ENCODE results near the gene GREB1. TPM values are rescaled to one million over a fixed set of nuclear protein-coding genes. Genes with fewer than 3 reads are reported as not detected.

Gene GREB1
- total RNA-seq, 1 experiment from 2014 or later, result 1.3 TPM

DNA sequence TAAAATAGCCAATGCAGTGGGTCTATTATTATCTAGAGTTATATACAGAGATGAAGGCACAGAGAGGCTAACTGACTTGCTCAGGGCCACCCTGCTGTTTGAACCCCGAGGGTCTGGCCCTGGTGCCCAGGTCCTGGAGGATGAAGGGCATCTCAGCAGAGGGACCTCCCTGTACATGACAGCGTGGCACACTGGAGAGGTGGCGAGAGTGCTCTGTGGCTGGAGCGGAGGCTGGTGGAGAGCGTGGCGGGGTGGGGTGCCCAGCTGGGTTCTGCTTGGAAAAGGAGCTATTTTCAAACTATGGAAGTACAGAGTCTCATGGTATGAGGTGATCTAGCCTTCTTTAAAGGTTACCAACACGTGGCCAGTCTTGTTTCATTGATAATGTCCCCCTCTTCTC lies 35.8 kb downstream of the GREB1 start:
- intact Hi-C loops (cut with micrococcal nuclease; ENCODE audit: unreplicated experiment), result no loop called here
- Histone ChIP-seq H3K4me1 (ENCODE audit: insufficient read depth, low read length, poor library complexity, severe bottlenecking) (no peaks in the 10 kb centered on the region), H3K27ac (ENCODE audit: low read depth, low read length, poor library complexity, severe bottlenecking) (no peak overlapping the region), H3K27me3 (replicated peaks; ENCODE audit: insufficient read depth, low read depth, low read length, poor library complexity) (no peaks in the 10 kb centered on the region), H3K36me3 (ENCODE audit: insufficient read depth, low read length, poor library complexity, severe bottlenecking) (no peaks in the 10 kb centered on the region), H3K9me3 (ENCODE audit: low read depth, low read length, poor library complexity, severe bottlenecking) (no peaks in the 10 kb centered on the region), H3K4me3 (ENCODE audit: low read depth, low read length, poor library complexity, severe bottlenecking) (no peak overlapping the region)
- BruUV-seq (replicated peaks), result no TSS peak
- POLR2A ChIA-PET (ENCODE audit: low non-redundant PET), result no interaction called here
- DNase-seq (ENCODE audit: low spot score), result no peak
- CTCF ChIA-PET, result no interaction called here
- TF ChIP-seq, protein P1, sequence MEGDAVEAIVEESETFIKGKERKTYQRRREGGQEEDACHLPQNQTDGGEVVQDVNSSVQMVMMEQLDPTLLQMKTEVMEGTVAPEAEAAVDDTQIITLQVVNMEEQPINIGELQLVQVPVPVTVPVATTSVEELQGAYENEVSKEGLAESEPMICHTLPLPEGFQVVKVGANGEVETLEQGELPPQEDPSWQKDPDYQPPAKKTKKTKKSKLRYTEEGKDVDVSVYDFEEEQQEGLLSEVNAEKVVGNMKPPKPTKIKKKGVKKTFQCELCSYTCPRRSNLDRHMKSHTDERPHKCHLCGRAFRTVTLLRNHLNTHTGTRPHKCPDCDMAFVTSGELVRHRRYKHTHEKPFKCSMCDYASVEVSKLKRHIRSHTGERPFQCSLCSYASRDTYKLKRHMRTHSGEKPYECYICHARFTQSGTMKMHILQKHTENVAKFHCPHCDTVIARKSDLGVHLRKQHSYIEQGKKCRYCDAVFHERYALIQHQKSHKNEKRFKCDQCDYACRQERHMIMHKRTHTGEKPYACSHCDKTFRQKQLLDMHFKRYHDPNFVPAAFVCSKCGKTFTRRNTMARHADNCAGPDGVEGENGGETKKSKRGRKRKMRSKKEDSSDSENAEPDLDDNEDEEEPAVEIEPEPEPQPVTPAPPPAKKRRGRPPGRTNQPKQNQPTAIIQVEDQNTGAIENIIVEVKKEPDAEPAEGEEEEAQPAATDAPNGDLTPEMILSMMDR (conservative IDR thresholded peaks at IDR 0.05; ENCODE audit: low read depth, low read length), result no peak
- no peak for TF ChIP-seq EZH2 (IDR thresholded peaks at IDR 0.05; ENCODE audit: borderline replicate concordance, low read depth, low read length, poor library complexity, severe bottlenecking)

DNA sequence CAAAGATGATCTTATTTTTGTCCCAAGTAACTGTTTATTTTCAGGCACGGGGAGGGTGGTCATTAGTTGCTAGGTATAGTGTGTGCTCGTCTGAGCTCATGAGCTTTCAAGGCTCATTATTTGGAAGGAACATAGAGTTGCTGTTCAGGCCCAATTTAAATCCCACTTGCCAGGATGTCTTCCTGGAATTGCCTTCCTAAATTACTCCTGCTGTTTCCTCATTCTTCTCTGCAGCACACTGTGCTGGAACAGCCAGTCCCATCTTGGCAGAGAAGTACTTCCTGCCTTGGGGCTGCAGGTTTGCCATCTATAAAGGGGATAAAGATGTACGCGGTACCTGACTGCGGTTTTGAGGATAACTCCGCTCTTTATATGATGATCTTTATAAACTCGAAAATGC lies 37.3 kb downstream of the GREB1 start:
- ChIA-PET CTCF (no interaction called here), POLR2A (ENCODE audit: low non-redundant PET) (no interaction called here)
- BruUV-seq (replicated peaks), result no TSS peak

DNA sequence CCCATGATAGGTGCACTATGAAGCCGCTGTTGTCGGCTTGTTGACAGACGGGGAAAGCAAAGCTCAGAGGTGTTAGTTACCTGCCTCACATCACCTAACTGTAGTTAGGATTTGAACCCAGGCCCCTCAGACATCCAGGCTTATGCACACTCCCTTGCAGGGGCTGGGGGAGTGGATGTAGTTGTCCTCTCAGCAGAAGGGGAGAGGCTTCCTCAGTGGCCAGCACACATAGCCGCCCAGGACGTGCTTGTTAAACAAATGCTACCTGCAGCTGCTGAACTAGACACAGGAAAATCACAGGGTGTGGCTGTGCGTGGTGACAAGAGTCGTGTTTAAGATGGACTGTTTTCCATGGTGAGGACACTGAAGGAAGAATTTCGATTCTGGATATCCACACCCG lies 39.2 kb downstream of the GREB1 start:
- BruUV-seq (replicated peaks), result no TSS peak
- Histone ChIP-seq H3K36me3 (ENCODE audit: insufficient read depth, low read length, poor library complexity, severe bottlenecking) (no peaks in the 10 kb centered on the region), H3K9me3 (ENCODE audit: low read depth, low read length, poor library complexity, severe bottlenecking) (no peaks in the 10 kb centered on the region), H3K4me1 (ENCODE audit: insufficient read depth, low read length, poor library complexity, severe bottlenecking) (no peaks in the 10 kb centered on the region), H3K27ac (ENCODE audit: low read depth, low read length, poor library complexity, severe bottlenecking) (no peak overlapping the region), H3K27me3 (replicated peaks; ENCODE audit: insufficient read depth, low read depth, low read length, poor library complexity) (no peaks in the 10 kb centered on the region), H3K4me3 (ENCODE audit: low read depth, low read length, poor library complexity, severe bottlenecking) (no peak overlapping the region)
- TF ChIP-seq, protein P1 (conservative IDR thresholded peaks at IDR 0.05; ENCODE audit: low read depth, low read length), result no peak
- TF ChIP-seq EZH2 (IDR thresholded peaks at IDR 0.05; ENCODE audit: borderline replicate concordance, low read depth, low read length, poor library complexity, severe bottlenecking), result no peak
- CTCF ChIA-PET, result no interaction called here
- intact Hi-C loops (cut with micrococcal nuclease; ENCODE audit: unreplicated experiment), result no loop called here
- DNase-seq (ENCODE audit: low spot score), result no peak
- POLR2A ChIA-PET (ENCODE audit: low non-redundant PET), result no interaction called here

More for the DNA sequence above, 37.3 kb downstream of the GREB1 start:
- Histone ChIP-seq H3K4me1 (ENCODE audit: insufficient read depth, low read length, poor library complexity, severe bottlenecking) (no peaks in the 10 kb centered on the region), H3K27me3 (replicated peaks; ENCODE audit: insufficient read depth, low read depth, low read length, poor library complexity) (no peaks in the 10 kb centered on the region), H3K27ac (ENCODE audit: low read depth, low read length, poor library complexity, severe bottlenecking) (no peak overlapping the region), H3K9me3 (ENCODE audit: low read depth, low read length, poor library complexity, severe bottlenecking) (no peaks in the 10 kb centered on the region), H3K36me3 (ENCODE audit: insufficient read depth, low read length, poor library complexity, severe bottlenecking) (no peaks in the 10 kb centered on the region), H3K4me3 (ENCODE audit: low read depth, low read length, poor library complexity, severe bottlenecking) (no peak overlapping the region)
- no peak for DNase-seq (ENCODE audit: low spot score)
- intact Hi-C loops (cut with micrococcal nuclease; ENCODE audit: unreplicated experiment), result no loop called here
- TF ChIP-seq, protein P1 (conservative IDR thresholded peaks at IDR 0.05; ENCODE audit: low read depth, low read length), result no peak
- TF ChIP-seq EZH2 (IDR thresholded peaks at IDR 0.05; ENCODE audit: borderline replicate concordance, low read depth, low read length, poor library complexity, severe bottlenecking), result no peak
